Stimulated activated CD4-positive, alpha-beta T cell treated with anti-CD3 and anti-CD28 coated beads, Interleukin-1b, Interleukin-23, amount 100 ng/mL, for 4 hours (primary cell): ENCODE data around the gene ADPRHL1.
"Not testable (repeated sequence)": the region's sequence is repeated elsewhere in the genome, so short reads cannot be mapped to it uniquely, and the experiment has no call there.

Experiments
- DNase-seq, 2 donors: peaks; one replicate each; pipeline ENCODE4 v3.0.0-alpha.2; 2020; ENCODE audit warnings: low read depth in 2 of 2

ADPRHL1 gene

DNA sequence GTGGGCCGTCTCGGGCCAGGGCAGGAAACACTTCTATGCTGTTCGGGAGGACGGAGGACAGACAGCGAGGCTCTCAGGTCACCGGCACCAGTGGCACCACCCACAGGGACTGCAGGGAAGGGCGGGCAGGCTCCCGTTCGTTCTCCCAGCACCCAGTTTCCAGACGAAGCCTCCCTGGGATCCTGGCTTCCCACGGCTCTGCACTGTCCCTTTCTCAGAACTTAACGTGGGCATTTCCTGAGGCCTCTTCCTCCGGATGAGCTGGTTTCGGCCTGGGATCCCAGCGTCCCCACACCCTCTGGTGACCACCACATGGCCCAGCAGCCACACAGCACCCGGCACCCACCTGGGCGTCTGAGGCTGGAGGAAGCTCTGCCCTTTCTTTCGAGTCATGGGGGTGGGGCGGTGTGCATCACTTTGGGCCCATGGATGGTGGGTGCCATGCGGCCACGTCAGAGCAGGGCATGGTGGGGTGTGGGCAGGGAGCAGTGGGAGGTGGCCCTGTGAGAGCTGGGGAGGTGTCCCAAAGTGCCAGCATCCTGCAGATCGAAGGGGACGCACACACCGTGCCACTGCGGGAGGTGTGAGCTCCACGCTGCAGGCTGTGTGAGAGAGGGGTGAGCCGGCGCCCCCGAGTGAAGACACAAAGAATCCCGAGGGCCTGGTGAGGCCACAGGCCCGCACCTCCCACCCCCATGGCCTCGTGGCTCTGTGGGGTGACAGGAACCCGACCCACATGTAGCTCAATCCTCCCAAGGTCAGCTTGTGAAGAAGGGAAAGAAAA lies 50.6 kb downstream of the ADPRHL1 start:
- no peak for DNase-seq

DNA sequence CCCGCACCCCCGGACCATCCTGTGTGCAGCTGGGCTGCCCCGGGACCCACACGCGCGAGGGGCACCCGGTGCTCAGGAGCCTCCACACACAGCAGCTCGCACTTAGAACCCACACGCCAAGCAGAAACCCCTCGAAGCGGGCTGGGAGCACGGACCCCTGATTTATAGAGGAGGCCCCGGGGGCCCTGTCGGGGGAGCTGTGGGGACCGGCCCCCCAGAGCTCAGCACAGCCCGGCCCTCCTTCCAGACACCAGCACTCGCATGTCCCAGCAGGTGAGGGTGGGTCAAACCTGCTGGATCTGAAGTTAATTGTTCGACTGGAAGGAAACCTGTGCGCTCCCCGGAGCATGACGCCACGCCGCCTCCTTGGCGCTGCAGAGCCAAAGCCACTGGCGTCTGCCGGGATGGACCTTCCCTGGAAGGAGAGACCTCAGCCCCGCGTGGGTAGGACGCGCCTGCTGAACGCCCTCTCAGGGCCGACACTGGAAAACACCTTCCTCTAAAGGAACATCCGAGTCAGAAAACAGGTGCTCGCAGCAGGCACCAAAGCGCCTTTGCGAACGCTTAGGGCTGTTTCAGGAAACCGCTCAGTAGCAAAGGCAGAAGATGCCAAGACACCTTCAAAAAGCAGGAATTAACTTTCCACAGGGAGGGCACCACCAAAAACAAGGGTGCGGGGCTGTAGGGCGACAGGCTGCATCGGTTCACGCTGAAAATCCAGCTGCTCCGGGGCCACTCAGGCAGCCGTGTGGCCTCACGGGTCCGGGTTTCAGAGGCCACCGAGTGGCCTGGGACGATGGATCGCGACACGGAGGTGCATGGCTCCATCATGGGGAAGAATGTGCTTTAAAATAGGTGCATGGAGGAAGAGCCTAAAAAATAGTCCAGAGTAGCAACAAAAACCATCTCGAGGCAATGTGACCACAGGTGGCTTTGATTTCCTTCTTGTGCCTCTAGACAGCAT lies 51.6 kb downstream of the ADPRHL1 start:
- DNase-seq, result no peak

DNA sequence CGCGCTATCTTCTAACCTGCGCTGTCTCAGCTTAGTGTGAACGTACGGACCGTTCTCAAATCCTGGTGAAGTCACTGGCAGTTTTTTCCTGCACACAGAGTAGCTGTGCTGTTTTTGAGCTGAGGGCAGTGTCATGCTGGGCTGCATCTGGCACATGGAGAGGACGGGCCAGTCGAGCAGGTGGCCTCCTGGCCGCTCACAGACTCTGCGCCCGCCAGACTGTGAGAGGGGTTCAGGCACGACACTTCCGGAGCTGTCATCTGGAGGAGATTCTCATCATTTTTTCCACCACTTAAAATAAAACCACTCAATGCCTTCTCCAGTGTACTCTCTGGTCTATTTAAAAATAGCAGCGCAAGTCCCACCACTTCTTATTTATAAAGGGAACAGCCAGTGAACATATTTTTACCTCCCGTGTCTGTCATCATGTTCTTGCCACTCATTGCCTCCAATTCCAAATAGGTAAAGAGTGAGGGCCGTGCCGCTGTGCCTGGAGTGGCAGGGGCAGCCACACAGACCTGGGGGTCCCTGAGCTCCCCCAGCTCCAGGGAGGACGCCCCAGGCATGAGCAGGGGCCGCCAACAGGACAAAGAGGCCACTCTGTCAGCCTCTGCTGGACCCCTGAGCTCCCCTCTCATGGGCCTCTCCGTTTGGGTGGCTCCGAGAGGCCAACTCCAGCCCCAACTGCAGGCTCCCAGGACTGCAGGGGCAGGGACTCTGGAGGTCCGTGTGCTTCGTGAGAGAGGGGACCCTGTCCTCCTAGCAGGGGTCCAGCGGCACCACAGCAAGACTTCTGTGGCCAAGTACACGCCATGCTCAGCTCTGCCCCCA lies 52.5 kb downstream of the ADPRHL1 start:
- DNase-seq, result no peak

DNA sequence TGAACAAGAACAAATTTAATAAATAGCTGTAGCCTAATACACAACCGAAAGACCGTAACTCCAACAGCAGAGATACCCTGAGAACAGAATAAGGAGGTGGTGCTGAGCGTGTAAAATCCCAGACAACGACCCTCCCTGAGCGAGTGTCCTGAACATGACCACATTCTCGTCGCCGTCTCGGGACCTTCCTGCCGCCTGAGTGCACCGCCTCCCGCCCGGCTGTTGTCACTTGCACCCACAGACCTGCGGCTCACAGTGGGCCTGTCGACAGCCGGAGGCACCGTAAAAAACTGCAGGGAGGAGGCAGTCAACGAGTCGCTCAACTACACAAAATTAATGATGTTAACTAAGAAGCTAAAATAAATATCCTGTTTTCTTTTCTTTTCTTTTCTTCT lies 53.5 kb downstream of the ADPRHL1 start:
- no peak for DNase-seq

DNA sequence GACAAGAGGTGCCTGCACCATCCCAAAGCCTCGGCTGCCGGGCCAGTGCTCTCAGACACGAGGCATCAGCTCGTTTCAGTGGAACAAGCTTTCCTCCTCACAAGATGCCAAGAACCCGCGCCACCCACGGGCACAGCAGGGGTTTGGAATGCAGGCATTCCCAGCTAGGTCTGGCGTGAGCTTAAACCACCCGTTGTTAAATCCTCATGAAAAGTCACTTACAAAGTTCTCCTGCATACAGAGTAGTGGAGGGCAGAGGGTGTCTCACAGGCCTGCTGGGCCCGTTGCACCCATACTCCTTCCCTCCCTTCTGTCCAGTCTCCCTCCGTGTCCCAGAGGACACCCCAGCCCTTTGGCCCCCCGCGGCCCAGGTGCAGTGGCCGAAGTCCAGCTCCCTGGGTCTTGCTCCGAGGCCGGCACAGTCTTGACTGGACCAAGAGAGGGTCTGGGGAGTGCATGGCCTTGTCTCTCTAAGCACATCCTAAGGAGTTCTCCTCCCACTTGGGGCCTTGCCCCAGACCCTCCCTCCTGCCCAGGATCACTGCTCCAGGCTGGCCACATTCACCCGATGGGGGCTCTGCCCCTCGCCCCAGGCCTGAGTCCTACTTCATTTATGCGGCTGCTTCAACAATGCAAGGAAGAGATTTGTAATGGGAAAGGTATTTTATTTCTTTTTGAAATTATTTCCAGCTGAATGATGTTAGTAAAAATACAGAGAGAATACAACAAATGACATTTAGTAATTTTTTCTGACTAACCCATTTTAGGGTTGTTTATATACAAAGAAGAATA lies 54.1 kb downstream of the ADPRHL1 start:
- no peak for DNase-seq

DNA sequence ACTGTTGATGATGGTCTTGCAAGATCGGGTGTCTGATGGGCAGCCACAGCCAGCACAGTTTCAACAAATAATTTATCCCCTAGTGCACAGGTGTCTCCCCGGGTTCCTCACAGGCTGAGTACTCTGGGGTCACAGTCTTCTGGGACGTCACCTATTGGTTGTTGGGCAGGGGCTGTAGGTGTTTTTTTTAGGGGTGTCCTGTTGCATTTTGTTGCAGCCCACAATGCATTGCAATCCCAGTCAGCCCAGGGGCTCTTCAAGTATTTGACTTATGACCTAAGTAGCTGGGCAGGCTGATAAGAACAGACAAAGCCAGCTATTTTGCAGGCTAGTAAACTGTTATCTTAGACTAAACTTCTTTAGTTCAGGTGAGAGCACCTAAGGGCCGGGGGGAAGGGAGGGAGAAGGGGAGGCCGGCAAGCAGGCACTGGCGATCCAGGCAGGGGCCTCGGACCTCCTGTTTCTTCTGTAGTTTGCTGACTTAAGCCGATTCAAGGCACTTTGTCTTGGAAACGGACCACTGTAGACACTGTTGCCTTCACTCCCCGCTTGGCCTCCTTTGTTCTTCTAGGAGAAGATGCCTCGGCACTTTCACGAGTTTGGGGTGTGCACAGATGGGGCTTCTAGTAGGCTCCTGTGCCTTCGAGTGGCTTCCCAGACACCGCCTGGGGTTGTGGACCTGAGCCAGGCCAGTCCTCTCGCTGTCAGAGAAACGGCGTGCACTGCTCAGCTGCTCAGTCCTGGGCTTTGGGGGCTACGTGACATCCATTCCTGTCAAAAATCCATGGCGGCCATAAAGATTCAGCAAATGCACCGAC lies 55.5 kb downstream of the ADPRHL1 start:
- DNase-seq, result no peak

DNA sequence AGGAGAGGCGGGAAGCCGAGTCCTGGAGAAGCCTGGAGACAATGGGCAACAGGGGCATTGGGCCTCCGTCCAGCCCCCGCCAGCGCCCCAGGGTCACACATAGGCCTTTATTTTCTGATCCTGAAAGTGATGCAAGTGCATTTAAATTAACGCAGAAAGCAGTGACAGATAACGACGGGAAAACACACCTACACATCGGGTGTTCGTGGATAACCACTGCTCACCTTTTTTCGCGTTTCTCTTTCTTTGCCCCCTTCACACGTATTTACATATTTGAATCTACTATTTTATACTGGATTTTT lies 59.0 kb downstream of the ADPRHL1 start:
- DNase-seq, result no peak

DNA sequence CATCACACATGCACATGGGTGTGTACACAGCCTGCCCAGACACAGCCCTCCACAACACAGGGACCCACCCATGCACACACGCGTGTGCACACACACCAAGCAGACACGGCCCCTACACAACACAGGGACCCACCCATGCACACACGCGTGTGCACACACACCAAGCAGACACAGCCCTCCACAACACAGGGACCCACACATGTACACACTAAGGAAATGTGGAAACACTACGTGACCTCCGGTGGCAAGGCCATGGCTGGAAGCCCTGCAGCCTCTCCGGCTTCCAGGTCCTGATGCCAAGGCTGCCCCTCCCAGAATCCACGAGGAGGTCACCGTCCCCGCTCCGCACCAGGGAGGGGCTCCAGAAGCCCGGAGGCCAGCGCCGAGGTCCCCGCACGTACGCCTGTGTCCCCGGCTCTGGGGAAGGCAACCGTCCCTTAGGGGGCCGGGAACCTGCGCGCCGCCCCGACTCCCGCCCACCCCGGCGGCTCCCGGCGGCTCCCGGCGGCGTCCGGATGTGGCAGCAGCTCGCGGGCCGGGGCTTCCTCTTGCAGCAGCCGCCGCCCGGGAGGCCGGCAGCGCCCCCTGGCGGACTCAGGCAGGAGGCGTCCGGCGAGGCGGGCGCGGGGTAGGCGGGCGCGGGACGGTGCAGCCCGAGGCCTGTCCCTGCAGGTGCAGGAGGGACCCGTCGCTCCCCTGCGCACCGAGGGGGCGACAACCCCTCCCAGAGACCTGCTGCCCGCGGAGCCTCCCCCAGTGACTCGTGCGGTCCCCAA lies 59.5 kb downstream of the ADPRHL1 start:
- DNase-seq, result peak; percentile 53 to 83

DNA sequence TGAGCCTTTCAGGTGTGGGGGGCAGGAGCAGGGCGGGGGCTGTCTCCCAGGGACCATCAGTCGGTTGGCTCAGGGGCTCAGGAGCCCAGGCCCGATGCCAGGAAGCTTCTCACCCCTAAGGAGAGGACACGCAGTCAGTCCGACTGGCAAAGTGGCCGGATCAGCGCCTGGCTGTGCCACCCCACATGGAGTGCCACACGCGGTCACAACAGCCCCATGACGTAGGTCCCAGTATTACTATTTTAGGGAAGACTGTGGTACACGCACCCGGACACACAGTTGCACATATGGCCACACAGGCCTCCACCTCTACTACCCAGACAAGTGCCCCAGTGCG lies 60.1 kb downstream of the ADPRHL1 start:
- no peak for DNase-seq

DNA sequence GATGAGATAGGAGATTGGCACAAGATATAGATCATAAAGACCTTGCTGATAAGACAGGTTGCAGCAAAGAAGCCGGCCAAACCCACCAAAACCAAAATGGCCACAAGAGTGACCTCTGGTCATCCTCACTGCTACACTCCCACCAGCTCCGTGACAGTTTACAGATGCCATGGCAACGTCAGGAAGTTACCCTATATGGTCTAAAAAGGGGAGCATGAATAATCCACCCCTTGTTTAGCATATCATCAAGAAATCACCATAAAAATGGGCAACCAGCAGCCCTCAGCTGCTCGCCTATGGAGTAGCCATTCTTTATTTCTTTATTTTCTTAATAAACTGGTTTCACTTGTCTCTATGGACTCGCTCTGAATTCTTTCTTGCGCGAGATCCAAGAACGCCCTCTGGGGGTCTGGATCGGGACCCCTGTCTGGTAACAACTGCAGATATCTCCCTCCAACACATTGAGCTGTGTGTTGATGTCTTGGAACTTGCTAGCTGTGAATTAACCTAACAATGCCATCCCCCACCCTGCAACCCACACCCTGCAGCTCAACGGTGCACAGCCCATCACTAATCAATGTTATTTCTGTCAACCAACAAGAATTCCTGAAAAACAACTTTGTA lies 62.3 kb downstream of the ADPRHL1 start:
- DNase-seq, result no peak

DNA sequence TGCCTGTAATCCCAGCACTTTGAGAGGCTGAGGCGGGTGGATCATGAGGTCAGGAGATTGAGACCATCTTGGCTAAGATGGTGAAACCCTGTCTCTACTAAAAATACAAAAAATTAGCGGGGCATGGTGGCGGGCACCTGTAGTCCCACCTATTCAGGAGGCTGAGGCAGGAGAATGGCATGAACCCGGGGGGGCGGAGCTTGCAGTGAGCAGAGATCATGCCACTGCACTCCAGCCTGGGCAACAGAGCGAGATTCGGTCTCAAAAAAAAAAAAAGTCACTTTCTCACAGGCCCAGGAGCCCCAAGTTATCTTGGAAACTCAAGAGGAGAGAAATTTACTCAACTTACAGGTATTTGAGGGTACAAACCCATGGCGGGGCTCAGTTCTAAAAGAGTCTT lies 63.7 kb downstream of the ADPRHL1 start:
- DNase-seq, result not testable (repeated sequence)

DNA sequence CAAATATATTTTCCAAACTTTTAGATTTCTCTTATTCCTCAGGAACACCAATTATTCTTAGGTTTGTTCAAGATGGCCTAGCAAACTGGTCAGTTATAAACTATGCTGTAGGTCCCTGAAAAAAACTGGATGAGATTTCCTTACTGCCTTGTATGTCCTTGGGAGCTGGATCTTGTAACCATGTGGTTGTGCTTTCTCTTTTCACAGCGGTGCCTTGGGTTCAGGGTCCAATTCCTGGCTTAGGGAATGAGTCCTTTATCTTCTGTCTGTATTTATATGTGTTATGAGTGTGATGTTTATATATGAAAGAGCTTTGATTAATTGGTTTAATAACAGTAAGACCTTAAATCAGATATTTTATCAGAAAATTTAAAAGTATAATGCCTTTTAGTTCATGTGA lies 65.9 kb downstream of the ADPRHL1 start:
- no peak for DNase-seq

DNA sequence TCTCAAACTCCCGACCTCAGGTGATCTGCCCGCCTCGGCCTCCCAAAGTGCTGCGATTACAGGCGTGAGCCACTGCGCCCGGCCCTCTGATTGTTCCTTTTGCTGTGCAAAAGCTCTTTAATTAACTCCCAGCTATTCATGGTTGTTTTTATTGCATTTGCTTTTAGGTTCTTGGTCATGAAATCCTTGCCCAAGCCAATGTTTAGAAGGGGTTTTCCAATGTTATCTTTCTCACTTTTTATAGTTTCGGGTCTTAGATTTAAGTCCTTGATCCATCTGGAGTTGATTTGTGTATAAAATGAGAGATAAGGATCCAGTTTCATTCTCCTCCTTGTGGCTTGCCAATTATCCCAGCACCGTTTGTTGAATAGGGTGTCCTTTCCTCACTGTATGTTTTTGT lies 70.2 kb downstream of the ADPRHL1 start:
- DNase-seq, result no peak

DNA sequence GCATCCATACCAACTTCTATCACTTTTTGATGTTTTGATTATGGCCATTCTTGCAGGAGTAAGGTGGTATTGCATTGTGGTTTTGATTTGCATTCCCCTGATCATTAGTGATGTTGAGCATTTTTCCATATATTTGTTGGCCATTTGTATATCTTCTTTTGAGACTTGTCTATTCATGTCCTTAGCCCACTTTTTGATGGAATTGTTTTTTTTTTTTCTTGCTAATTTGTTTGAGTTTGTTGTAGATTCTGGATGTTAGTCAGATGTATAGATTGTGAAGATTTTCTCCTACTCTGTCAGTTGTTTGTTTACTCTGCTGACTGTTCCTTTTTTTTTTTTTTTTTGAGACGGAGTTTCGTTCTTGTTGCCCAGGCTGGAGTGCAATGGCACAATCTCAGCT lies 70.7 kb downstream of the ADPRHL1 start:
- DNase-seq, result not testable (repeated sequence)

DNA sequence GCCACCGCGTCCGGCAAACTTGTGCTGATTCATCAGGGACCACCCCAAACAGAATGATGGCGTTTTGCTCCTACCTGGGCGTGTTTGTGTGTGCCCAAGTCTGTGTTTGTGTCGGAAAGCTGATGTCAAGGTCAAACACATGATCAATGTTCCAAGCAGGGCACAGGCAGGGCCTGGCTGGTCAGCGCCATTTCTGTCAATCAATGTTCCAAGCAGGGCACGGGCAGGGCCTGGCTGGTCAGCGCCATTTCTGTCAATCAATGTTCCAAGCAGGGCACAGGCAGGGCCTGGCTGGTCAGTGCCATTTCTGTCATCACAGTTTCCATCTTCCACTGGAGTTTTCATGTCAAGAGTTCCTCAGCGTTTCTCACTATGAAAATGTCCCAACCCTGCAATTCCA lies 74.5 kb downstream of the ADPRHL1 start:
- no peak for DNase-seq

DNA sequence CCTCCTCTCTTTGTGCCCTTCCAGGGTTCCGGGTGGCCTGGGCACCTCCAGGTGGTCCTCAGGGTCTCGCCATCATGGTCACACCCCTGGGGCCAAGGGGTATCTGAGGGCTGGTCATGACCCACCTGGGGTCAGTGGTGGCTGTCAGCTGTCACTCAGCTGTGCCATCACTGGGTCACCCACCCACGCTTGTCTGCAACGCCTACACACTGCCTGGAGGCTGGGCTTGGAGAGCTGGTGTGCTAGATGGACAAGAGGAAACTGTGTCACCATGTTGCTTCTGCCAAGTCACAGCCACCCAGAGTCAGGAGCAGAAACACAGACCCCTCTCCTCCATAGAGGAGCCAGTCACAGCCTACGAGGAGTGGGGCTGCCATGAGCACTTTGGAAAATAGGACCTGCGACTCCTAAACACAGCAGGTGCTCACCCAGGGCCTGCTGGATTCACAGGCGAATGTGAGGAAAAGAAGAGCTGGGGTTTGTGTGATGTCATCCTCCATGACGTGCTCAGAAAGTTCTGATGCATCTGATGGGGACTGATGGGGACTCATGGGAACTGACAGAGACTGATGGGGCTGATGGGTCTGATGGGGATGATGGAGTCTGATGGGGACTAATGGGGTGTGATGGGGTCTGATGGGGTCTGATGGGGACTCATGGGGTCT lies 78.6 kb downstream of the ADPRHL1 start:
- DNase-seq, result no peak

DNA sequence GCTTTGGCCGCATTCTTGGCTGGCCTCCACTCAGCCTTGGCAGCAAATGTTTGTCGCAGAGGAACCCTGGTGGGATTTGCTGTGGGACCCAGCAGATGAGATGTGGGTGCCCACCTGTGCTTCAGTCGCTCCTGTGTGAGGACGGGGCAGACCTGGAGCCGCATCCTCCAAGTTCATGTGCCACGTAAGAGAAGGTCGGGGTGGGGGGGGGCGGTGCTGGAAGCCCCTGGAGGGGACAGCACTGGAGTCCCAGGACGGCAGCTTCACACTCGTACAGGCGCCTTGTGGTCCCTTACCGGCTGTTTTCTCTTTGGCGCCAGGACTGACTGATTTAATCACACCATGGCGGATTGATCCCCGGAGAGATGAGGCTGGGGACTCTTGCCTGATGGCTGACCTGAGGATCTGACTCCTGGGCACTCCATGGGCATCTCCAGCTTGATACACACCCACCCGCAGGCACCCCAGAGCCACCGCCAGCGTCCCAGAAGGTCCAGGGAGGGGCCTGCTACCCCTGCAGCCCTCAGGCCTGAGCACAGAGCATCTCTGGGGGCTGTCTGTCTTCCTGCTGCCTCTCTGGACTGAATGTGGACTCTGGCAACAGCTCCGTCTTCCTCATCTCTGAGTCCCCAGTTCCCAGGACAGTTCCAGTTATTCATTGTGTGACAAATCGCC lies 79.3 kb downstream of the ADPRHL1 start:
- DNase-seq, result no peak

DNA sequence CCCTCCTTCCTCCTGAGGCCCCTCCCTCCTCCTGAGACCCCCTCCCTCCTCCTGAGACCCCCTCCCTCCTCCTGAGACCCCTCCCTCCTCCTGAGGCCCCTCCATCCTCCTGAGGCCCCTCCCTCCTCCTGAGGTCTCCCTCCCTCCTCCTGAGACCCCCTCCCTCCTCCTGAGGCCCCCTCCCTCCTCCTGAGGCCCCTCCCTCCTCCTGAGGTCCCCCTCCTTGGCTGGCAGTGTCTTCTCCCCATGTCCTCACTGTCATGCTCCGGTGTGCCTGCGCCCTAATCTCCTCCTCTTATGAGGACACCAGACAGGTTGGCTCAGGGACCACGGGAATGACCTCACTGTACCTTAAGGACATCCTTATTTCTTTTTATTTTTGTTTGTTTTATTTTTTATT lies 81.6 kb downstream of the ADPRHL1 start:
- DNase-seq, result not testable (repeated sequence)
